K562 (cell line): ENCODE data around the gene ATP23. TPM values are rescaled to one million over a fixed set of nuclear protein-coding genes. Genes with fewer than 3 reads are reported as not detected.

Source experiments
- ATAC-seq: fragments of 200-7000 bp; cut with Tn5 transposase; 3 replicates; pipeline ENCODE4 v1.9.1; 2020; ENCODE audit warnings: moderate library complexity
- BruUV-seq: library from RNA; stranded (reverse); fragments of 400-500 nt; replicated peaks from 2 replicates; lab custom pipeline; 2021; lab: Mats Ljungman, UMichigan
- CTCF ChIA-PET: fragments of 300-600 bp; formaldehyde crosslinking; extraction: SDS; loops from one replicate; lab custom pipeline; 2021; ENCODE audit warnings: low intra/inter-chr PET ratio; lab: Yijun Ruan, JAX
- POLR2A ChIA-PET: fragments of 300-600, 350-650 bp; sonication (Branson Sonifier 250); formaldehyde crosslinking; extraction: SDS; loops from one replicate; lab custom pipeline; 2021; ENCODE audit warnings: antibody characterized with exemption, inconsistent platforms; lab: Yijun Ruan, JAX
- DNase-seq, 4 experiments: peaks; one replicate each; pipeline versions ENCODE4 v3.0.0 to v3.0.0-alpha.2; 2011 to 2018; ENCODE audit warnings: low spot score in 3 of 4, mixed read lengths in 3 of 4; ENCODE audit errors: extremely low read depth in 1 of 4
- FAIRE-seq: peaks from 2 replicates; lab custom pipeline; 2011; peaks lifted over from hg19 to GRCh38; lab: Jason Lieb, UNC
- H2AFZ ChIP-seq: 2 replicates; pipeline ENCODE4 v1.6.0; 2011; ENCODE audit warnings: low read depth, low read length, control low read depth, inconsistent platforms
- H3K27ac ChIP-seq: fragments of 200-600 bp; 3 replicates; pipeline ENCODE4 v1.8.0; 2011; ENCODE audit warnings: low read depth, mild to moderate bottlenecking, control low read depth, inconsistent platforms, low read length, moderate library complexity, mixed read lengths; ENCODE audit errors: extremely low read depth
- H3K27me3 ChIP-seq, 2 experiments: fragments of 300-600 bp in 1 of 2; 2 replicates in 1 of 2; 3 replicates in 1 of 2; pipeline versions ENCODE4 v1.6.0 to v1.8.0; 2011; ENCODE audit warnings: inconsistent platforms in 2 of 2, low read length in 2 of 2, mild to moderate bottlenecking in 1 of 2, mixed read lengths in 1 of 2, moderate library complexity in 1 of 2; ENCODE audit not compliant: control insufficient read depth in 2 of 2, insufficient read depth in 2 of 2
- H3K36me3 ChIP-seq: fragments of 300-600 bp; 3 replicates; pipeline ENCODE4 v1.8.0; 2011; ENCODE audit warnings: mild to moderate bottlenecking, low read length, inconsistent platforms; ENCODE audit not compliant: control insufficient read depth, insufficient read depth
- H3K4me1 ChIP-seq, 2 experiments: fragments of 200-600 bp in 1 of 2; replicated peaks in 1 of 2; 2 replicates in 1 of 2; 3 replicates in 1 of 2; pipeline versions ENCODE4 v1.5.1 to v1.8.0; 2011; ENCODE audit warnings: inconsistent platforms in 2 of 2, low read length in 2 of 2, mild to moderate bottlenecking in 1 of 2, mixed read lengths in 1 of 2, moderate library complexity in 1 of 2; ENCODE audit not compliant: control insufficient read depth in 2 of 2, insufficient read depth in 2 of 2
- H3K4me2 ChIP-seq: 2 replicates; pipeline ENCODE4 v1.6.1; 2011; ENCODE audit warnings: low read length, control low read depth, inconsistent platforms, mixed read lengths; ENCODE audit not compliant: insufficient read depth
- H3K4me3 ChIP-seq: fragments of 200-600 bp; sonication (generic), shearing (Covaris generic); 2 replicates; pipeline ENCODE4 v1.5.1; 2016; ENCODE audit warnings: control low read depth, inconsistent platforms
- H3K79me2 ChIP-seq: fragments of 200-600 bp; 3 replicates; pipeline ENCODE4 v1.8.0; 2011; ENCODE audit warnings: low read length, inconsistent platforms; ENCODE audit not compliant: control insufficient read depth, insufficient read depth
- H3K9ac ChIP-seq, 2 experiments: 2 replicates each; pipeline versions ENCODE4 v1.6.0 to v1.6.1; 2011; ENCODE audit warnings: low read depth in 2 of 2, low read length in 2 of 2, control low read depth in 1 of 2, inconsistent platforms in 1 of 2, mild to moderate bottlenecking in 1 of 2, mixed read lengths in 1 of 2; ENCODE audit not compliant: insufficient read depth in 1 of 2
- H3K9me1 ChIP-seq: one replicate; pipeline ENCODE4 v1.6.0; 2011; ENCODE audit warnings: inconsistent platforms, mild to moderate bottlenecking, low read length, moderate library complexity; ENCODE audit not compliant: control insufficient read depth, insufficient read depth
- H3K9me3 ChIP-seq: replicated peaks from 2 replicates; pipeline ENCODE4 v1.5.1; 2011; ENCODE audit warnings: low read depth, low read length, inconsistent platforms; ENCODE audit not compliant: control insufficient read depth, insufficient read depth
- H4K20me1 ChIP-seq: replicated peaks from 2 replicates; pipeline ENCODE4 v1.6.1; 2011; ENCODE audit warnings: low read length, inconsistent platforms, mixed read lengths; ENCODE audit not compliant: control insufficient read depth, insufficient read depth
- ZNF324 ChIP-seq: fragments of 250-450 bp; sonication (Bioruptor Pico); IDR thresholded peaks from 2 replicates; pipeline ENCODE4 v1.4.0; 2020; ENCODE audit warnings: mild to moderate bottlenecking
- WGBS: fragments of 100-300 bp; shearing (Covaris generic); methylation state at CpG from one replicate; pipeline ENCODE4 v1.1.6; 2016; ENCODE audit warnings: low coverage, mixed read lengths; ENCODE audit not compliant: insufficient coverage; ENCODE audit errors: missing lambda C conversion rate; 5-methylcytosine and 5-hydroxymethylcytosine counted together
- in situ Hi-C: fragments of 300-500 bp; cut with MboI; formaldehyde crosslinking; loops from 4 replicates; pipeline ENCODE4 v1.15.0; 2018; ENCODE audit warnings: inconsistent platforms, mixed read lengths
- intact Hi-C: fragments of 100-400 bp; cut with micrococcal nuclease; formaldehyde crosslinking; loops from 2 replicates; pipeline ENCODE4 v1.14.2; 2022
- polyA plus RNA-seq, 8 experiments: library from polyadenylated mRNA; depleted of rRNA in 4 of 8; stranded (reverse) in 5 of 8; unstranded in 3 of 8; fragments of >200 nt; fragmentation: Nextera tagmentation in 2 of 8; fragmentation: Illumina TruSeq in 1 of 8; extraction: Ambion mirVana in 2 of 8; extraction: Trizol in 1 of 8; gene quantifications; 2 replicates each; pipeline versions ENCODE4 v1.2.1 to v1.2.3, GENCODE V29; 2011 to 2014; ENCODE audit warnings: inconsistent platforms in 1 of 8, missing spikeins in 1 of 8
- total RNA-seq, 7 experiments: library from RNA; depleted of rRNA in 6 of 7; stranded (reverse); fragments of >200 nt in 6 of 7; fragmentation: Illumina TruSeq in 2 of 7; extraction: Trizol in 2 of 7; gene quantifications; 2 replicates each; pipeline versions ENCODE4 v1.2.1 to v1.2.3, GENCODE V29; 2011 to 2021; ENCODE audit warnings: low replicate concordance in 1 of 7

The ATP23 gene
- total and polyA plus RNA-seq, 9 of the 15 experiments (the other 6 are each of a cell fraction or from before 2014, with no cell fraction given), result 8.3 to 53.7 (median 28.5) TPM

DNA sequence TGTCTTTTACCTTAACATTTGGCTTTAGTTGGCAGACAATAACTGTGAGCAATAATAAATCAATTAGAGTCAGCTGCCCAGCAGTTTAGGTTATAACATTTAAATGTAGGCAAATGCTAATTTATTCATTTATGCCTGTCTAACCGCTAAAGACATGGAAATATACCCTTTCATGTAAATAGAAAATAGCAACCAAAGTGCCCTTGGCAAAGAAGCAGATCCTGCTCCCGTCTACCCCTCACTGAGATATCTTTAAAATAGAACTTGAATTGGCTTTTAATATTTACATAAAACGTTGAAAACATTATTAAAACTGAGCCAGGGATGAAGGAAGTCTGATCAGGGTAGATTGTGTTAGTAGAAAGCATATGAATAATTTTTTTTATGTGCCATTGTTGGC is 67.3 kb downstream of the ATP23 start:
- Histone ChIP-seq H3K9me1 (no peaks in the 10 kb centered on the region), H3K4me1 (no peaks in the 10 kb centered on the region), H4K20me1 (no peaks in the 10 kb centered on the region), H3K79me2 (no peaks in the 10 kb centered on the region), H3K9me3 (no peaks in the 10 kb centered on the region), H3K27ac (no peak overlapping the region), H2AFZ (no peak overlapping the region)
- CTCF ChIA-PET, result no interaction called here
- intact Hi-C loops, result no loop called here
- BruUV-seq, result no TSS peak
- no peak for DNase-seq
- no peak for TF ChIP-seq ZNF324
- TF ChIP-seq, all 486 proteins: peak for 0
- Histone ChIP-seq H3K27me3 (no peaks in the 10 kb centered on the region), H3K4me2 (no peak overlapping the region), H3K36me3 (no peaks in the 10 kb centered on the region), H3K4me3 (no peak overlapping the region), H3K9ac (no peak overlapping the region)
- POLR2A ChIA-PET, result no interaction called here
- ATAC-seq, result no peak
- in situ Hi-C loops, result no loop called here
- 2% methylated on average over 3 of the region's 3 CpGs for WGBS
- no peak for FAIRE-seq

Other genes starting within 250 kb of the ATP23 start
Only the 7 nearest of the 11 such genes appear.
- 6.2 and 6.9 TPM in 2 replicates for gene MARCHF9, start 186.5 kb upstream of the ATP23 start, total RNA-seq (2014; rRNA removed)
- 2.9 and 4.2 TPM in 2 replicates for gene MARCHF9, start 186.5 kb upstream of the ATP23 start, total RNA-seq (2014; rRNA removed; fragmentation: Illumina TruSeq; extraction: Trizol)
- gene MARCHF9, start 186.5 kb upstream of the ATP23 start, total RNA-seq (2015; rRNA removed; fragmentation: Illumina TruSeq; extraction: Trizol), result 4.6 and 5.6 TPM in 2 replicates
- 10.1 and 10.7 TPM in 2 replicates for gene MARCHF9, start 186.5 kb upstream of the ATP23 start, total RNA-seq (2021)
- gene MARCHF9, start 186.5 kb upstream of the ATP23 start, polyA plus RNA-seq (2011; rRNA removed), result 6.6 and 10.3 TPM in 2 replicates
- 9.5 and 9.9 TPM in 2 replicates for gene MARCHF9, start 186.5 kb upstream of the ATP23 start, polyA plus RNA-seq (2014; fragmentation: Illumina TruSeq; extraction: Trizol)
- 1 to 10 TPM in 1 of 2 experiments, under 1 TPM in 1; 0.80 to 1.3 TPM for gene MARCHF9, start 186.5 kb upstream of the ATP23 start, polyA plus RNA-seq (2014; fragmentation: Nextera tagmentation; extraction: Ambion mirVana)
- gene MARCHF9, start 186.5 kb upstream of the ATP23 start, polyA plus RNA-seq (2014; rRNA removed), result 9.7 and 12.4 TPM in 2 replicates
- 1.3 and 2.2 TPM in 2 replicates for gene CYP27B1, start 174.5 kb upstream of the ATP23 start, total RNA-seq (2014; rRNA removed)
- 0.57 and 0.65 TPM in 2 replicates for gene CYP27B1, start 174.5 kb upstream of the ATP23 start, total RNA-seq (2014; rRNA removed; fragmentation: Illumina TruSeq; extraction: Trizol)
- 1.2 TPM in 2 replicates for gene CYP27B1, start 174.5 kb upstream of the ATP23 start, total RNA-seq (2015; rRNA removed; fragmentation: Illumina TruSeq; extraction: Trizol)
- 2.6 and 4.2 TPM in 2 replicates for gene CYP27B1, start 174.5 kb upstream of the ATP23 start, total RNA-seq (2021)
- 2.5 and 7.0 TPM in 2 replicates for gene CYP27B1, start 174.5 kb upstream of the ATP23 start, polyA plus RNA-seq (2011; rRNA removed)
- 1.5 and 1.8 TPM in 2 replicates for gene CYP27B1, start 174.5 kb upstream of the ATP23 start, polyA plus RNA-seq (2014; fragmentation: Illumina TruSeq; extraction: Trizol)
- under 1 TPM; 0.18 to 0.23 TPM for gene CYP27B1, start 174.5 kb upstream of the ATP23 start, polyA plus RNA-seq (2014; fragmentation: Nextera tagmentation; extraction: Ambion mirVana)
- gene CYP27B1, start 174.5 kb upstream of the ATP23 start, polyA plus RNA-seq (2014; rRNA removed), result 3.1 and 3.8 TPM in 2 replicates
- 24.0 and 42.5 TPM in 2 replicates for gene METTL1, start 169.5 kb upstream of the ATP23 start, total RNA-seq (2014; rRNA removed)
- gene METTL1, start 169.5 kb upstream of the ATP23 start, total RNA-seq (2014; rRNA removed; fragmentation: Illumina TruSeq; extraction: Trizol), result 12.6 and 14.6 TPM in 2 replicates
- gene METTL1, start 169.5 kb upstream of the ATP23 start, total RNA-seq (2015; rRNA removed; fragmentation: Illumina TruSeq; extraction: Trizol), result 17.5 and 18.0 TPM in 2 replicates
- 44.0 and 49.3 TPM in 2 replicates for gene METTL1, start 169.5 kb upstream of the ATP23 start, total RNA-seq (2021)
- 39.2 and 45.1 TPM in 2 replicates for gene METTL1, start 169.5 kb upstream of the ATP23 start, polyA plus RNA-seq (2011; rRNA removed)
- 36.8 and 47.6 TPM in 2 replicates for gene METTL1, start 169.5 kb upstream of the ATP23 start, polyA plus RNA-seq (2014; fragmentation: Illumina TruSeq; extraction: Trizol)
- gene METTL1, start 169.5 kb upstream of the ATP23 start, polyA plus RNA-seq (2014; fragmentation: Nextera tagmentation; extraction: Ambion mirVana), result 10 to 100 TPM; 52.9 to 65.9 TPM
- 23.9 and 32.1 TPM in 2 replicates for gene METTL1, start 169.5 kb upstream of the ATP23 start, polyA plus RNA-seq (2014; rRNA removed)
- 4.1 and 6.0 TPM in 2 replicates for gene EEF1AKMT3, start 169.0 kb upstream of the ATP23 start, total RNA-seq (2014; rRNA removed)
- 6.9 and 7.8 TPM in 2 replicates for gene EEF1AKMT3, start 169.0 kb upstream of the ATP23 start, total RNA-seq (2014; rRNA removed; fragmentation: Illumina TruSeq; extraction: Trizol)
- 6.1 and 6.6 TPM in 2 replicates for gene EEF1AKMT3, start 169.0 kb upstream of the ATP23 start, total RNA-seq (2015; rRNA removed; fragmentation: Illumina TruSeq; extraction: Trizol)
- 7.2 and 11.7 TPM in 2 replicates for gene EEF1AKMT3, start 169.0 kb upstream of the ATP23 start, total RNA-seq (2021)
- 17.2 and 17.6 TPM in 2 replicates for gene EEF1AKMT3, start 169.0 kb upstream of the ATP23 start, polyA plus RNA-seq (2011; rRNA removed)
- 9.1 and 10.6 TPM in 2 replicates for gene EEF1AKMT3, start 169.0 kb upstream of the ATP23 start, polyA plus RNA-seq (2014; fragmentation: Illumina TruSeq; extraction: Trizol)
- 1 to 10 TPM; 4.9 to 9.1 TPM for gene EEF1AKMT3, start 169.0 kb upstream of the ATP23 start, polyA plus RNA-seq (2014; fragmentation: Nextera tagmentation; extraction: Ambion mirVana)
- gene EEF1AKMT3, start 169.0 kb upstream of the ATP23 start, polyA plus RNA-seq (2014; rRNA removed), result 7.9 and 11.4 TPM in 2 replicates
- gene TSFM, start 158.8 kb upstream of the ATP23 start, total RNA-seq (2014; rRNA removed), result 56.7 and 74.2 TPM in 2 replicates
- gene TSFM, start 158.8 kb upstream of the ATP23 start, total RNA-seq (2014; rRNA removed; fragmentation: Illumina TruSeq; extraction: Trizol), result 48.1 and 56.4 TPM in 2 replicates
- gene TSFM, start 158.8 kb upstream of the ATP23 start, total RNA-seq (2015; rRNA removed; fragmentation: Illumina TruSeq; extraction: Trizol), result 56.0 and 58.2 TPM in 2 replicates
- 62.4 and 62.6 TPM in 2 replicates for gene TSFM, start 158.8 kb upstream of the ATP23 start, total RNA-seq (2021)
- 38.9 and 44.6 TPM in 2 replicates for gene TSFM, start 158.8 kb upstream of the ATP23 start, polyA plus RNA-seq (2011; rRNA removed)
- 55.3 and 57.1 TPM in 2 replicates for gene TSFM, start 158.8 kb upstream of the ATP23 start, polyA plus RNA-seq (2014; fragmentation: Illumina TruSeq; extraction: Trizol)
- gene TSFM, start 158.8 kb upstream of the ATP23 start, polyA plus RNA-seq (2014; fragmentation: Nextera tagmentation; extraction: Ambion mirVana), result 100 to 1,000 TPM; 166 to 198 TPM
- 60.2 and 70.7 TPM in 2 replicates for gene TSFM, start 158.8 kb upstream of the ATP23 start, polyA plus RNA-seq (2014; rRNA removed)
- 0.05 and 0.24 TPM in 2 replicates for gene AVIL, start 122.8 kb upstream of the ATP23 start, total RNA-seq (2014; rRNA removed)
- 0.16 and 0.22 TPM in 2 replicates for gene AVIL, start 122.8 kb upstream of the ATP23 start, total RNA-seq (2014; rRNA removed; fragmentation: Illumina TruSeq; extraction: Trizol)
- gene AVIL, start 122.8 kb upstream of the ATP23 start, total RNA-seq (2015; rRNA removed; fragmentation: Illumina TruSeq; extraction: Trizol), result 0.25 and 0.34 TPM in 2 replicates
- gene AVIL, start 122.8 kb upstream of the ATP23 start, total RNA-seq (2021), result 0.27 and 0.33 TPM in 2 replicates
- 0.17 and 0.24 TPM in 2 replicates for gene AVIL, start 122.8 kb upstream of the ATP23 start, polyA plus RNA-seq (2011; rRNA removed)
- 0.39 TPM in 2 replicates for gene AVIL, start 122.8 kb upstream of the ATP23 start, polyA plus RNA-seq (2014; fragmentation: Illumina TruSeq; extraction: Trizol)
- gene AVIL, start 122.8 kb upstream of the ATP23 start, polyA plus RNA-seq (2014; fragmentation: Nextera tagmentation; extraction: Ambion mirVana), result under 1 TPM; 0.24 to 0.36 TPM
- 1.5 TPM in 1 of 2 replicates, not detected in the other for gene AVIL, start 122.8 kb upstream of the ATP23 start, polyA plus RNA-seq (2014; rRNA removed)
- 42.0 and 60.5 TPM in 2 replicates for gene CTDSP2, start 94.8 kb upstream of the ATP23 start, total RNA-seq (2014; rRNA removed)
- 46.6 and 47.7 TPM in 2 replicates for gene CTDSP2, start 94.8 kb upstream of the ATP23 start, total RNA-seq (2014; rRNA removed; fragmentation: Illumina TruSeq; extraction: Trizol)
- 39.8 and 40.2 TPM in 2 replicates for gene CTDSP2, start 94.8 kb upstream of the ATP23 start, total RNA-seq (2015; rRNA removed; fragmentation: Illumina TruSeq; extraction: Trizol)
- 93.7 and 108 TPM in 2 replicates for gene CTDSP2, start 94.8 kb upstream of the ATP23 start, total RNA-seq (2021)
- gene CTDSP2, start 94.8 kb upstream of the ATP23 start, polyA plus RNA-seq (2011; rRNA removed), result 87.2 and 94.7 TPM in 2 replicates
- gene CTDSP2, start 94.8 kb upstream of the ATP23 start, polyA plus RNA-seq (2014; fragmentation: Illumina TruSeq; extraction: Trizol), result 86.4 and 89.3 TPM in 2 replicates
- gene CTDSP2, start 94.8 kb upstream of the ATP23 start, polyA plus RNA-seq (2014; fragmentation: Nextera tagmentation; extraction: Ambion mirVana), result 10 to 100 TPM; 20.4 to 24.1 TPM
- 62.5 and 64.5 TPM in 2 replicates for gene CTDSP2, start 94.8 kb upstream of the ATP23 start, polyA plus RNA-seq (2014; rRNA removed)